ENCODE results near the gene RPL13A.

The RPL13A gene

DNA sequence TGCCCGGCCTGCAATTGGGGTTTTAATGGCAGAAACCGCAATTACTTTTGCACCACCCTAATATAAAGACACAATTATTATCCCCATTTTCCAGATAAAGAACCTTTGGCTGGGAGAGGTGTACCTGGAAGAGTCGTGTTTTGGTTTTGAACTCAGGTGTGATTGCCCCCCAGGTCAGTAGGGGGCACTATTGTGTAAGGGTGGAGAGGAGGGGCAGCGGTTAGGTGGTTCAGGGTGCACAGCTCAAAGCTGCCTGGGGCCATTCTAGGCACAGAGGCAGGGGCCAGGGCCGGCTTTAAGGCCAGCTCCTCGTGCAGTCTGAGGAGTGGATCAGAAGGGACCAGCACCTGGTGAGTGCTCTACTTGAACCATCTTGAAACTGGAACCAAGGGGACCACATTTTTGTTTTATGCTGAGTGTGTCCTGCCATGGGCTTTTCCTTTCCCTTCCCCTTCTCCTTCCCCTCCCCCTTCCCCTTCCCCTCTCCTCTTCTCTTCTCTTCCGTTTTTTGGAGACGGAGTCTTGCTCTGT lies 19.2 kb downstream of the RPL13A start:
- Histone ChIP-seq H3K27me3 (ENCODE audit: control insufficient read depth in 1 of 2, insufficient read depth in 2 of 2, low read length in 2 of 2) (no peaks in the 10 kb centered on the region), H3K9me3 (ENCODE audit: control insufficient read depth in 1 of 2, low read length in 2 of 2) (no peaks in the 10 kb centered on the region), H3K4me1 (ENCODE audit: control insufficient read depth in 1 of 2, insufficient read depth in 2 of 2, low read length in 2 of 2) (peaks cover 7 to 10% of the 10 kb centered on the region in 2 donors), H3K27ac (ENCODE audit: low read depth, low read length) (no peak overlapping the region), H3K4me3 (ENCODE audit: low read depth in 1 of 2, low read length in 2 of 2) (no peak overlapping the region), H3K9ac (ENCODE audit: low read depth in 1 of 2, low read length in 2 of 2) (no peak overlapping the region), H3K36me3 (ENCODE audit: control insufficient read depth in 1 of 2, insufficient read depth in 2 of 2, low read length in 2 of 2) (no peaks in the 10 kb centered on the region)

DNA sequence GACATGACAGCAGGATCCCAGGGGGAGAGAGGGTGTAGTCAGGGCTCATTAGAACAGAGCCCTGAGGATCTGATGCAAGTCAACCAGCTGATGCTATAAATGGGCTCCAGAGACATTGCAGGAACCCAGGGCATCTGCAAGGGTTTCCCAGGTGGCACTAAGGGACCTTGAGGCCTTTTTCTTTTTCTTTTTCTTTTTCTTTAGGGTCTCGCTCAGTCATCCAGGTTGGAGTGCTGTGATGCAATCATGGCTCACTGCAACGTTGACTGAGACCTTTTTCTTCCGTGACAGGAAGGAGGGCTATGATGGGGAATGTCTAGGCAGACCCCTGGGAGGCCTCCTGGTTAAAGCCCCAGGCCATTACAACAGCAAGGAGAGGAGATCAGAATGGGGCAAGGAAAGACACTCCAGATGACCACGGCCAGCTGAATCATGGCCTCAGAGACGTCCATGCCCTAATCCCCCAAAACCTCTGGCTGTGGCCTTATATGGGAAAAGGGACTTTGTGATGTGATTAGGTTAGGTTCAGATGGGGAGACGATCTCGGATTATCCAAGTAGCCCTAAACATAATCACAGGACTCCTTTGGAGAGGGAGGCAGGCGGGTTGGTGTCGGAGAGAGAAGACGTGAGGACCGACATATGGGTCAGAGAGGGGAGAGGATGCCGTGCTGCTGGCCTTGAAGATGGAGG lies 20.5 kb downstream of the RPL13A start:
- no peaks in the 10 kb centered on the region for H3K36me3 ChIP-seq (ENCODE audit: control insufficient read depth in 1 of 2, insufficient read depth in 2 of 2, low read length in 2 of 2)
- no peaks in the 10 kb centered on the region for H3K9me3 ChIP-seq (ENCODE audit: control insufficient read depth in 1 of 2, low read length in 2 of 2)
- H3K4me1 ChIP-seq (ENCODE audit: control insufficient read depth in 1 of 2, insufficient read depth in 2 of 2, low read length in 2 of 2) = peaks cover 14 to 17% of the 10 kb centered on the region in 2 donors
- H3K27me3 ChIP-seq (ENCODE audit: control insufficient read depth in 1 of 2, insufficient read depth in 2 of 2, low read length in 2 of 2) = no peaks in the 10 kb centered on the region
- H3K4me3 ChIP-seq (ENCODE audit: low read depth in 1 of 2, low read length in 2 of 2) = no peak overlapping the region
- H3K9ac ChIP-seq (ENCODE audit: low read depth in 1 of 2, low read length in 2 of 2) = no peak overlapping the region
- H3K27ac ChIP-seq (ENCODE audit: low read depth, low read length) = no peak overlapping the region

DNA sequence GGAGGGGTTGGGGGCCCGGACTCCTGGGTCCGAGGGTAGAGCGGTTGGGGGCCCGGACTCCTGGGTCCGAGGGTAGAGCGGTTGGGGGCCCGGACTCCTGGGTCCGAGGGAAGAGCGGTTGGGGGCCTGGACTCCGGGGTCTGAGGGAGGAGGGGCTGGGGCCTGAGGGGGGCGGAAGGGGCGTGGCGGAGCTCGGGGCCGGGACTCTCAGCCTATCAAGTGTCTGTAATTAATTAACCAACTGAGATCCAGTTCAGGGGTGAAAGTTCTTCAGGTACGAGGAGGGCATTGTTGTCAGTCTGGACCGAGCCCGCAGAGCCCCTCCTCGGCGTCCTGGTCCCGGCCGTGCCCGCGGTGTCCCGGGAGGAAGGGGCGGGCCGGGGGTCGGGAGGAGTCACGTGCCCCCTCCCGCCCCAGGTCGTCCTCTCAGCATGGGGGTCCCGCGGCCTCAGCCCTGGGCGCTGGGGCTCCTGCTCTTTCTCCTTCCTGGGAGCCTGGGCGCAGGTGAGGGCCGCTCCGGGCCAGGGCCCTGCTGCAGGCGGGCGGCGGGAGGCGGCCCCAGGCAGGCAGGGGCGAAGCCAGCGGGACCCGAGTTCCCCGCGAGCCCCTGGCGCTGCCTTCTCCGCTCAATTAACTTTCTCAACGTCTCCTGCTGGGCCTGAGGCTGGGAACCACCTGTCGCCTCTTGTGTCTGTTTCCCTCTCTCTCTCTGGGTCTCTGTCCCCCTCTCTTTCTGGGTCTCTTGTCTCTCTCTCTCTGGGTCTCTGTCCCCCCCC lies 25.8 kb downstream of the RPL13A start:
- H3K4me1 ChIP-seq (ENCODE audit: control insufficient read depth in 1 of 2, insufficient read depth in 2 of 2, low read length in 2 of 2) = peaks cover 10 to 42% of the 10 kb centered on the region in 2 donors

DNA sequence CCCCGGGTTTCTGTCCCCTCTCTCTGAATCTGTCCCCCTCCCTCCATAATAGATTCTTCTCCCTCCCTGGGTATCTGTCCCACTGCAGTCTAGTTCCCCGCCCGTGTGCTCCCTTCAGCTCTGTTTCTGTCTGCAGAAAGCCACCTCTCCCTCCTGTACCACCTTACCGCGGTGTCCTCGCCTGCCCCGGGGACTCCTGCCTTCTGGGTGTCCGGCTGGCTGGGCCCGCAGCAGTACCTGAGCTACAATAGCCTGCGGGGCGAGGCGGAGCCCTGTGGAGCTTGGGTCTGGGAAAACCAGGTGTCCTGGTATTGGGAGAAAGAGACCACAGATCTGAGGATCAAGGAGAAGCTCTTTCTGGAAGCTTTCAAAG lies 26.3 kb downstream of the RPL13A start:
- H3K4me3 ChIP-seq (ENCODE audit: low read depth in 1 of 2, low read length in 2 of 2) = peak overlapping the region; percentile 78 to 83
- peaks cover 0 to 9% of the 10 kb centered on the region in 2 donors for H3K36me3 ChIP-seq (ENCODE audit: control insufficient read depth in 1 of 2, insufficient read depth in 2 of 2, low read length in 2 of 2)
- peak overlapping the region; percentile 64 to 73 for H3K9ac ChIP-seq (ENCODE audit: low read depth in 1 of 2, low read length in 2 of 2)
- H3K9me3 ChIP-seq (ENCODE audit: control insufficient read depth in 1 of 2, low read length in 2 of 2) = no peaks in the 10 kb centered on the region
- no peaks in the 10 kb centered on the region for H3K27me3 ChIP-seq (ENCODE audit: control insufficient read depth in 1 of 2, insufficient read depth in 2 of 2, low read length in 2 of 2)
- H3K4me1 ChIP-seq (ENCODE audit: control insufficient read depth in 1 of 2, insufficient read depth in 2 of 2, low read length in 2 of 2) = peaks cover 10 to 42% of the 10 kb centered on the region in 2 donors
- H3K27ac ChIP-seq (ENCODE audit: low read depth, low read length) = peak overlapping the region; percentile 58

More for the DNA sequence above, 25.8 kb downstream of the RPL13A start:
- H3K36me3 ChIP-seq (ENCODE audit: control insufficient read depth in 1 of 2, insufficient read depth in 2 of 2, low read length in 2 of 2) = peaks cover 0 to 9% of the 10 kb centered on the region in 2 donors
- no peaks in the 10 kb centered on the region for H3K27me3 ChIP-seq (ENCODE audit: control insufficient read depth in 1 of 2, insufficient read depth in 2 of 2, low read length in 2 of 2)
- H3K9ac ChIP-seq (ENCODE audit: low read depth in 1 of 2, low read length in 2 of 2) = peak overlapping the region; percentile 64 to 73
- H3K4me3 ChIP-seq (ENCODE audit: low read depth in 1 of 2, low read length in 2 of 2) = peak overlapping the region; percentile 78 to 83
- H3K9me3 ChIP-seq (ENCODE audit: control insufficient read depth in 1 of 2, low read length in 2 of 2) = no peaks in the 10 kb centered on the region
- H3K27ac ChIP-seq (ENCODE audit: low read depth, low read length) = peak overlapping the region; percentile 78

DNA sequence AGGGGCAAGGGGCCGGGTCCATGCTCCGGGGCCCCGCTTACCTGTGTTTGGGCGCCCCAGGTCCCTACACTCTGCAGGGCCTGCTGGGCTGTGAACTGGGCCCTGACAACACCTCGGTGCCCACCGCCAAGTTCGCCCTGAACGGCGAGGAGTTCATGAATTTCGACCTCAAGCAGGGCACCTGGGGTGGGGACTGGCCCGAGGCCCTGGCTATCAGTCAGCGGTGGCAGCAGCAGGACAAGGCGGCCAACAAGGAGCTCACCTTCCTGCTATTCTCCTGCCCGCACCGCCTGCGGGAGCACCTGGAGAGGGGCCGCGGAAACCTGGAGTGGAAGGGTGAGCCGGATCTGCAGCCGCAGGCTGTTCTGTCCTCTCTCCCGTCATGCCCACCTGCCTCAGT lies 26.7 kb downstream of the RPL13A start:
- Histone ChIP-seq H3K36me3 (ENCODE audit: control insufficient read depth in 1 of 2, insufficient read depth in 2 of 2, low read length in 2 of 2) (peaks cover 0 to 9% of the 10 kb centered on the region in 2 donors), H3K9ac (ENCODE audit: low read depth in 1 of 2, low read length in 2 of 2) (peak overlapping the region; percentile 64 to 73), H3K27me3 (ENCODE audit: control insufficient read depth in 1 of 2, insufficient read depth in 2 of 2, low read length in 2 of 2) (no peaks in the 10 kb centered on the region), H3K4me3 (ENCODE audit: low read depth in 1 of 2, low read length in 2 of 2) (peak overlapping the region; percentile 78 to 83), H3K27ac (ENCODE audit: low read depth, low read length) (peak overlapping the region; percentile 58), H3K9me3 (ENCODE audit: control insufficient read depth in 1 of 2, low read length in 2 of 2) (no peaks in the 10 kb centered on the region), H3K4me1 (ENCODE audit: control insufficient read depth in 1 of 2, insufficient read depth in 2 of 2, low read length in 2 of 2) (peaks cover 10 to 42% of the 10 kb centered on the region in 2 donors)

DNA sequence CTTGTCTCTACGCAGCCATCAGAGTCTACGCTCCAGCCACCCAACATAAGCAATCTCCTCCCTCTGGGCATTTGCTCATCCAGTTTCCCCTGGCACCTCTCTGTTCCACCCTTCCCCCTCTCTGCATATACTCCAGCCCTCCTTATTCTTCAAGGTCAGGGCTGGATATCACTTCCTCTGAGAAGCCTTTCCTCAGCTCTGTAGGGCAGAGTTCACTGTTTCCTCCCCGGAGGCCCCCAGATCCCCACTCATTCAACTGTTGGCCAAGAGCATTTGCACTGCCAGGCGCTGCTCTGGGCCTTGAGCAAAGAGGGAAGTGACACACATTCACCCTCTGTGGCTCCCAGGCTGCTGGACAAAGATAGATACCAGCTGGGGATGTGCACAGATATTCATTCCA lies 28.4 kb downstream of the RPL13A start:
- Histone ChIP-seq H3K4me1 (ENCODE audit: control insufficient read depth in 1 of 2, insufficient read depth in 2 of 2, low read length in 2 of 2) (peaks cover 10 to 42% of the 10 kb centered on the region in 2 donors), H3K9me3 (ENCODE audit: control insufficient read depth in 1 of 2, low read length in 2 of 2) (no peaks in the 10 kb centered on the region), H3K27ac (ENCODE audit: low read depth, low read length) (no peak overlapping the region), H3K9ac (ENCODE audit: low read depth in 1 of 2, low read length in 2 of 2) (peak overlapping the region; percentile 21 to 54), H3K4me3 (ENCODE audit: low read depth in 1 of 2, low read length in 2 of 2) (peak overlapping the region; percentile 37 to 64), H3K27me3 (ENCODE audit: control insufficient read depth in 1 of 2, insufficient read depth in 2 of 2, low read length in 2 of 2) (no peaks in the 10 kb centered on the region), H3K36me3 (ENCODE audit: control insufficient read depth in 1 of 2, insufficient read depth in 2 of 2, low read length in 2 of 2) (peaks cover 0 to 14% of the 10 kb centered on the region in 2 donors)

DNA sequence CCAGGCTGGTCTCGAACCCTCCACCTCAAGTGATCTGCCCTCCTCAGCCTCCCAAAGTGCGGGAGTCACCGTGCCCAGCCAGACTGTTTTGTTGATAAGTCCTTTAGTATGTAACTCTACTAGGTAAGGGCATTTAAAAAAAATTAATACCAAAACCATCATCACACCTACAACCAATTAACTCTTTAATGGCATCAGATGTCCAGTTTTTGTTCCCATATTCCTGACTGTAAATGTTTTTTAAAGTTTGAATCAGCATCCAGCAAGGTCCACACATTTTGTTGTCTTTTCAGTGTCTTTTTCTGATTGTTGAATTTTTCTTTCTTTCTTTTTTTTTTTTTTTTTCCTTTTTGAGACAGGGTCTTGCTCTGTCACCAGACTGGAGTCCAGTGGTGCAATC lies 30.6 kb downstream of the RPL13A start:
- Histone ChIP-seq H3K4me1 (ENCODE audit: control insufficient read depth in 1 of 2, insufficient read depth in 2 of 2, low read length in 2 of 2) (peaks cover 0 to 24% of the 10 kb centered on the region in 2 donors), H3K9me3 (ENCODE audit: control insufficient read depth in 1 of 2, low read length in 2 of 2) (no peaks in the 10 kb centered on the region), H3K27ac (ENCODE audit: low read depth, low read length) (no peak overlapping the region), H3K27me3 (ENCODE audit: control insufficient read depth in 1 of 2, insufficient read depth in 2 of 2, low read length in 2 of 2) (no peaks in the 10 kb centered on the region), H3K4me3 (ENCODE audit: low read depth in 1 of 2, low read length in 2 of 2) (no peak overlapping the region), H3K36me3 (ENCODE audit: control insufficient read depth in 1 of 2, insufficient read depth in 2 of 2, low read length in 2 of 2) (peaks cover 0 to 29% of the 10 kb centered on the region in 2 donors), H3K9ac (ENCODE audit: low read depth in 1 of 2, low read length in 2 of 2) (no peak overlapping the region)

DNA sequence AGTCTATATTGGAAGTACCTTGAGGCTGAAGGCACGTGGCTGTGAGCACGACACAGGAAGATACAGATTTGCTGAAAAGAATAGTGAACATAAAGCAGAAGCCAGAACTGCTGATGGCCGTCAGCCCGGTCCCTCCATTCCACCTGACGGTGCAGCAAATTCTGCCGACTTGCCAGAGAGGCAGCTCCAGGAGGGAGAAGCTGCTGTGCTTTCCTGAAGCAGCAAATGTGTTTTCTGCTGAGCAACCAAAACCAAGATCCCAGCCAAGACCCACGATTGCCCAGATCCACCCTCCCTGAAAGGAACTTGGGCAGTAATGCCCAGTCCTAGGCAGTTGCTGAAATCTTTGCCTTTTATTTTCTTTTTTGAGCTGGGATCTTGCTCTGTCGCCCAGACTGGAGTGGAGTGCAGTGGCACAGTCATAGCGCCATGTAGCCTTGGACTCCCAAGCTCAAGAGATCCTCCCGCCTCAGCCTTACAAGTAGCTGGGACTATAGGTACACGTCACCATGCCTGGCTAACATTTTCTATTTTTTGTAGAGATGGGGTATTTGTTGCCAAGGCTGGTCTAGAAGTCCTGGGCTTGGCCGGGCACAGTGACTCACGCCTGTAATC lies 33.4 kb downstream of the RPL13A start:
- H3K27ac ChIP-seq (ENCODE audit: low read depth, low read length) = no peak overlapping the region
- H3K4me3 ChIP-seq (ENCODE audit: low read depth in 1 of 2, low read length in 2 of 2) = no peak overlapping the region
- no peak overlapping the region for H3K9ac ChIP-seq (ENCODE audit: low read depth in 1 of 2, low read length in 2 of 2)
- H3K4me1 ChIP-seq (ENCODE audit: control insufficient read depth in 1 of 2, insufficient read depth in 2 of 2, low read length in 2 of 2) = peaks cover 0 to 8% of the 10 kb centered on the region in 2 donors
- no peaks in the 10 kb centered on the region for H3K27me3 ChIP-seq (ENCODE audit: control insufficient read depth in 1 of 2, insufficient read depth in 2 of 2, low read length in 2 of 2)
- H3K36me3 ChIP-seq (ENCODE audit: control insufficient read depth in 1 of 2, insufficient read depth in 2 of 2, low read length in 2 of 2) = peaks cover 12 to 43% of the 10 kb centered on the region in 2 donors
- no peaks in the 10 kb centered on the region for H3K9me3 ChIP-seq (ENCODE audit: control insufficient read depth in 1 of 2, low read length in 2 of 2)

DNA sequence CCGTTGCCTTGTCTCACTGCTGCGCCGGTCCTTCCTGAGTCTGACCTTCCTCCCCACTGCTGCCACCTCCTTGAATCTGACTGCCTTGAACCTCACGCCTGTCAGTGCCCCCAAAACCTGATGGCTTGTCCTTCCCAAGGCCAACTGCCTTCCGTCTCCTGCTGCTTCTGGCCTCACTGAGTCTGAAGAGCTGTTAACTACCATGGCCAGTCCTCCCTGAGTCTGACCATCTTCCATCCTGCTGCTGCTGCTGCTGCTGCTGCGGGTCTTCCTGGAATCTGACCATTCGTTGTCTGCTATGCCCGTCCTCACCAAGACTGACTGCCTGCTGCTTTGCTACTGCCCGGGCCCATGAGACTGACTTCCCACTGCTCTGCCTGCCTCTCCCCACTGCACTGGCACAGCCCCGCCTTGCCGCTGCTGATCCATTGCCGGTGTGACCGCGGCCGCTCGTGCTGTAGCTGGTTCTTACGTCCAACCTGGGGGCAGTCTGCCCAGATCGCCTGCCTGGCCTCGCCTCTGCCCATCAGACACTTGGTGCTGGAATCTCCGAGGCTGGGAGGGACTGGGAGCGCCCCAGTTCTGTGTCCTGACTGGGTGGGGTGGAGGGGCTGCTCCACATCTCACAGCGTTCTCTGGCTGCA lies 37.5 kb downstream of the RPL13A start:
- Histone ChIP-seq H3K4me1 (ENCODE audit: control insufficient read depth in 1 of 2, insufficient read depth in 2 of 2, low read length in 2 of 2) (peaks cover 5 to 8% of the 10 kb centered on the region in 2 donors), H3K27ac (ENCODE audit: low read depth, low read length) (no peak overlapping the region), H3K4me3 (ENCODE audit: low read depth in 1 of 2, low read length in 2 of 2) (no peak overlapping the region), H3K36me3 (ENCODE audit: control insufficient read depth in 1 of 2, insufficient read depth in 2 of 2, low read length in 2 of 2) (peaks cover 16 to 58% of the 10 kb centered on the region in 2 donors), H3K9me3 (ENCODE audit: control insufficient read depth in 1 of 2, low read length in 2 of 2) (no peaks in the 10 kb centered on the region), H3K27me3 (ENCODE audit: control insufficient read depth in 1 of 2, insufficient read depth in 2 of 2, low read length in 2 of 2) (no peaks in the 10 kb centered on the region), H3K9ac (ENCODE audit: low read depth in 1 of 2, low read length in 2 of 2) (no peak overlapping the region)
